GM18951 (cell line): Measurements from ENCODE around the gene DHDH.
A peak's percentile ranks its signal among the peaks of the same experiment; 100 is the strongest.

ENCODE experiments used
- POLR2A ChIP-seq: IDR thresholded peaks from 4 replicates; pipeline ENCODE4 v1.6.1; 2011; ENCODE audit warnings: mild to moderate bottlenecking; ENCODE audit not compliant: insufficient read length, insufficient read depth; ENCODE audit errors: extremely low read depth
- in situ Hi-C: fragments of 300-500 bp; cut with MboI; formaldehyde crosslinking; loops from one replicate; pipeline ENCODE4 v1.12.0; 2022; ENCODE audit warnings: low sequenced_read_pairs, mixed read lengths, inconsistent platforms; ENCODE audit not compliant: unreplicated experiment

The DHDH gene

DNA sequence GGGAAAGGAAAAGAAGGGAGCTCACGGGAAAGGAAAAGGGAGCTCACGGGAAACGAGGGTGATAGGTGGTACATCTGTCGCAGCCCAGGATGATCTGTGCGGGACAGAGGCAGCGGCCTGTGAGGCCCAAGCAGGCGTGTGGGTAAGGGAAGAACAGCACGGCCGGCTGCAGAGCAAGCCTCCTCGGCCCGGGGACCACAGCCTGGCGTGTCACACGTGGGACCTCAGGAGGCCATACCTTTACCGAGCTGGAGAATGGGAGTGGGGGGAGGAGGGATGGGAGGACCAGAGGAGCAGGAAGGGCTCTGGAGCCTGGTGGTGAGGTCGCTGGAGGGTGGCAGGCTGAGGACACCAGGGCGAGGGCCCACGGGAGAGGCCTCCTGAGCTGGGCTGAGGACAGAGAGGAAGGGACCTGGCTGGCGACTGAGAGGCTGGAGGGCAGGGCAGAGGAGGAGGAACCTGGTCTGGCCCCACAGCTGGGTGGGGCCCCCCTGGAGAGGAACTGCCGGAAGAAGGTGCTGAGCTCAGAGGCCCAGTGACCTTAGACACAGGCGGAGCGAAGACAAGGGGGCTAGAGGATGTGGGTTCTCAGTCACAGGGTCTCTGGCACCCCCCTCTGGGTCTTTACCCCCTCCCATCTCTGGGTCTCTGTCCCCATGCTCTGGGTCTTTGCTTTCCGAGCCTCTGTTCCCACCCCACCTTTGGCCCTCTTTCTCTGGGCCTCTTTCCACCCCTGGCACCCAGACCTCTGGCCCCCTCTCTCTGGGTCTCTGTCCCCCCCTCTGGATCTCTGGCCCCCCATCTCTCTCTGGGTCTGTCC lies 28.7 kb downstream of the DHDH start:
- in situ Hi-C loops: no loop called here
- TF ChIP-seq POLR2A: peak; percentile 93

DNA sequence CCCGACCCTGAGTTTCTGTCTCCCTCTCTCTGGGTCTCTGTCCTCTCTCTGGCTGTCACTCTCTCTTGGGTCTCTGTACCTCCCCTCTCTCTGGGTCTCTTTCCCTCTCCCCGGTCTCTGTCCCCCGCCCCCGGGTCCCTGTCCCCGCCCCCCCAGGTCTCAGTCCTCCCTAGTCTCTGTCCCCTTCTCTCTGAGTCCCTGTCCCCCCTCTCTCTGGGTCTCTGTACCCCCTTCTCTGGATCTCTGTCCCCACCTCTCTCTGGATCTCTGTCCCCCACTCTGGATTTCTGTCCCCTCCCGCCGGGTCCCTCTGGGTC lies 29.3 kb downstream of the DHDH start:
- in situ Hi-C loops: no loop called here
- no peak for TF ChIP-seq POLR2A

DNA sequence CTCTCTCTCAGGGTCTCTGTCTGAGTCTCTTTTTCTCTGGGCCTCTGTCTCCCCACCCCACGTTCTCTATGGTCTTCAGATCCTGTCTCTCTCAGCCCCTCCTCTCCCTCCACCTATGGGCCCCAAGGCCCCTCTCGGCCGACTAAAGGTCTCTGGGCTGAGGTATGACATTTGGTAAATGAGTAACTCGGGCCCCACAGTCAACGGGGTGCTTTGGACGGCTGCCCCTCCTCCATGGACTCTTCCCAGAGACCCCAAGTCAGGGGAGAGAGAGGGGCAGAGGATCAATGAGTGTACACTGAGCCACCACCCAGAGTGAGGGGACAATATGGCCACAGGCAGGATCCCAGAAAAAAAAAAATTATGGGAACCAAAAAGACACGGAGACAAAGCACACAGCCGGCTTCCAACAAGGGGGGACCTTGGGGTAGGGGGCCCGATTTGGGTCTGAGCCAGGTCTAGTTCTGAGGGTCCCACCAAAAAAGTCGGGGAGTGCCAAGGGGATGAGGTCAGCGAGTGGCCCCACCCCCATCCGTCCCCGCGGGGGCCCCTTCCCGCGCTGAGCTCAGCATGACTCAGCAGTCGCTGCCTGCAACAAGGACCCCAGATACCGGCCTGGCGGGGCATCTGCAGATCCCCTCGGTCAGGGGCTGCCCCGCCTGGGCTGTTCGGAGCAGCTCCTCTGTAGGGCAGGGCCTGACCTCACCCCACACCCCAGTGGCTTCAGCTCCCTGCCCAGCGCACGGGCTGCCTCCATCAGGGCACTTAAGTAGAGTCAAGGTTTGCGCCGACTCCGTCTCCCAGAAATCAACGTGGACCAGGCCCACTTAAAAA lies 30.1 kb downstream of the DHDH start:
- peak; percentile 60 for TF ChIP-seq POLR2A
- in situ Hi-C loops: no loop called here

DNA sequence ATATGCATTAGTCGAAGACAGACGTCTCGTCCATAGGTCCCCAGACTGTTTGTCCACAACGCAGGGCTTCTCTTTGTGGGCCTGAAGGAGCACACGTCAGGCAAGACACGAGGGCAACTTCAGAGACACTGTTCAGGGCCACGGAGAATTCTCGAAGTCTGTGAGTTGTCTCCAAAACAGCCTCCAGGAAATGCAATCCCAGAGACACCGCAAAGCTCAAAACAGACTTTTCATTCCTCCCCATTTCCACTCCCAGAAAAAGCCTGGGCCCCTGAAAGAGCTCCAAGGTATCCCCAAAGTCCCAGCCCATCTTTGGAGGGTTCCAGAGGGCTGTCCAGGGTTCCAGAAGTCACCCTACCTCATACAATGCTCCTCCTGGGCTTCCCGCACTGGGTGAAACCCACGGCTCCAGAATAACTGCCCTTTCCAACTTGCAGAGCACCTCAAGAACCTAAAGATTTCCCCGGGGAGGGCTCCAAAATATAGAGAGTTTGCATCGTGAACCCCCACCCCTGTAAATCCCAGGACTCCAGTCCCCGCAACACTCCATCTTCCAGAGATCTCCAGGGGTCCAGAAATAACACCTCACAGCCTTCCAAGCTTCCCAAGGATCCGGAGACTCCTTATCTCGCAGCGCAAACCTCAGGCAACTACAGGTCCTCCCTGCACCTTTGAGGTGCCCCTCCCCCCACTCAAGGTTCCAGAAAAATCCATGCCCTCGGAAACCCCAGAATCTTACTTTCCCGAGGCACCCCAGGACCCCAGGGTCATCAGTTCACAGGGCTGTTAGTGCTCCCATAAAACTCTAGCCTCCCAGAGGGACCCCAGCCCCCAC lies 30.9 kb downstream of the DHDH start:
- in situ Hi-C loops: no loop called here
- TF ChIP-seq POLR2A: no peak

DNA sequence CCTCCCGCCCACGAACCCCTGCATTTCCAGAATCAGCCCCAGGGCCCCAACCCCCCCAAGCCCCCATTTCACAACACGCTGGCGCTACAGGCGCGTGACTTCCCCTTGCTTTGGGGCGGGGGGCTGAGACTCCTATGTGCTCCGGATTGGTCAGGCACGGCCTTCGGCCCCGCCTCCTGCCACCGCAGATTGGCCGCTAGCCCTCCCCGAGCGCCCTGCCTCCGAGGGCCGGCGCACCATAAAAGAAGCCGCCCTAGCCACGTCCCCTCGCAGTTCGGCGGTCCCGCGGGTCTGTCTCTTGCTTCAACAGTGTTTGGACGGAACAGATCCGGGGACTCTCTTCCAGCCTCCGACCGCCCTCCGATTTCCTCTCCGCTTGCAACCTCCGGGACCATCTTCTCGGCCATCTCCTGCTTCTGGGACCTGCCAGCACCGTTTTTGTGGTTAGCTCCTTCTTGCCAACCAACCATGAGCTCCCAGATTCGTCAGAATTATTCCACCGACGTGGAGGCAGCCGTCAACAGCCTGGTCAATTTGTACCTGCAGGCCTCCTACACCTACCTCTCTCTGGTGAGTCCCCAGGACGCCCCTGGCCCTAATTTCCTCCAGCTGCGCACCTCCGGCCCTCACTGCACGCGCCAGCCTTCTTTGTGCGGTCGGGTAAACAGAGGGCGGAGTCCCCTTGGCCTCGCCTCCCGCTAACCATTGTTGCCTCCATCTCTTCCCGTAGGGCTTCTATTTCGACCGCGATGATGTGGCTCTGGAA lies 31.7 kb downstream of the DHDH start, which contains the start of gene FTL:
Gene FTL, plus strand, starts transcription at position 270 of the 766 bp plus-strand sequence. Its CDS starts 199 bp downstream, at position 469.
- TF ChIP-seq POLR2A: peak; percentile 100
- in situ Hi-C loops: no loop called here

DNA sequence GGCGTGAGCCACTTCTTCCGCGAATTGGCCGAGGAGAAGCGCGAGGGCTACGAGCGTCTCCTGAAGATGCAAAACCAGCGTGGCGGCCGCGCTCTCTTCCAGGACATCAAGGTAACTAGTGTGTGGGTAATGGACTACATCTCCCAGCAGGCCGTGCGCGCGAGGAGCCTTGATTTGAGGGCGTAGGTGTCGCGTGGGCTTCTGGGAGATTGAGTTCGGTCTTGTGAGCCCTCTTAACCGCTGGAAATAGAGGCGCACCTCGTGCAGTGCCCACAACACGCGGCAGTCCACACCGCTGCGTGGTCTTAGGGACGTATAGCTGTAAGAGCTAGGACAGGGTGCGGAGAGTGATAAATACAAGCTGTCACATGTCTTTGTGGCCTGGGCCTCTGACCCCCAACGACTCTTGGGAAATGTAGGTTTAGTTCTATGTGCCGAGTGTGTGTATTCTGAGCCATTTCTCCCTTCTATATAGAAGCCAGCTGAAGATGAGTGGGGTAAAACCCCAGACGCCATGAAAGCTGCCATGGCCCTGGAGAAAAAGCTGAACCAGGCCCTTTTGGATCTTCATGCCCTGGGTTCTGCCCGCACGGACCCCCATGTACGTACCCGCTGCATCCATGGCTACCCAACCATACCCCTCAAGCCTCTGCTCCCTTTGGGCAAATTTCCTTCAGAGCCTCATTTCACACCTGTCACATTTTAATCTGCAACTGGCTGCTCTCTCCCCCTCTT lies 32.5 kb downstream of the DHDH start:
- in situ Hi-C loops: no loop called here

DNA sequence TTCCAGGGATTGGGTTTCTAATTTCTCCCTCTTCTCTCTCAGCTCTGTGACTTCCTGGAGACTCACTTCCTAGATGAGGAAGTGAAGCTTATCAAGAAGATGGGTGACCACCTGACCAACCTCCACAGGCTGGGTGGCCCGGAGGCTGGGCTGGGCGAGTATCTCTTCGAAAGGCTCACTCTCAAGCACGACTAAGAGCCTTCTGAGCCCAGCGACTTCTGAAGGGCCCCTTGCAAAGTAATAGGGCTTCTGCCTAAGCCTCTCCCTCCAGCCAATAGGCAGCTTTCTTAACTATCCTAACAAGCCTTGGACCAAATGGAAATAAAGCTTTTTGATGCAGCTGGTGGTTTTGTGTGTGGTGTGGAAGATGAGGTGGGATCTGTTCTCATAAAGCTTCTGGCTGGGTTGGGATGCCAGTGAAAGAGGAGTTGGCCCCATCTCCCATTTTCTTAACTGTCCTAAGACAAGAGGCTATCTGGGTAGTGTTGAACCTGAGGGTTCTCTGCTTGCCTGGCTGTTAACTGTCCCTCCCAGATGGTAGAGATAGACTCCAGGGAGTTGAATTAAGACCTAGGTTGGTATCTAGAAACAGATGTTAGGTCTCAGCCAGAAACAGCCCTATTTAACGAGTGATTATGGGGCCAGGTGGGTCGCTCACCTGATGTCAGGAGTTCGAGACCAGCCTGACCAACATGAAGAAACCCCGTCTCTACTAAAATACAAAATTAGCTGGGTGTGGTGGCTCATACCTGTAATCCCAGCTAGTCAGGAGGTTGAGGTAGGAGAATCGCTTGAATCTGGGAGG lies 33.2 kb downstream of the DHDH start:
- no peak for TF ChIP-seq POLR2A
- in situ Hi-C loops: no loop called here

More for the DNA sequence above, 32.5 kb downstream of the DHDH start:
- TF ChIP-seq POLR2A: no peak

DNA sequence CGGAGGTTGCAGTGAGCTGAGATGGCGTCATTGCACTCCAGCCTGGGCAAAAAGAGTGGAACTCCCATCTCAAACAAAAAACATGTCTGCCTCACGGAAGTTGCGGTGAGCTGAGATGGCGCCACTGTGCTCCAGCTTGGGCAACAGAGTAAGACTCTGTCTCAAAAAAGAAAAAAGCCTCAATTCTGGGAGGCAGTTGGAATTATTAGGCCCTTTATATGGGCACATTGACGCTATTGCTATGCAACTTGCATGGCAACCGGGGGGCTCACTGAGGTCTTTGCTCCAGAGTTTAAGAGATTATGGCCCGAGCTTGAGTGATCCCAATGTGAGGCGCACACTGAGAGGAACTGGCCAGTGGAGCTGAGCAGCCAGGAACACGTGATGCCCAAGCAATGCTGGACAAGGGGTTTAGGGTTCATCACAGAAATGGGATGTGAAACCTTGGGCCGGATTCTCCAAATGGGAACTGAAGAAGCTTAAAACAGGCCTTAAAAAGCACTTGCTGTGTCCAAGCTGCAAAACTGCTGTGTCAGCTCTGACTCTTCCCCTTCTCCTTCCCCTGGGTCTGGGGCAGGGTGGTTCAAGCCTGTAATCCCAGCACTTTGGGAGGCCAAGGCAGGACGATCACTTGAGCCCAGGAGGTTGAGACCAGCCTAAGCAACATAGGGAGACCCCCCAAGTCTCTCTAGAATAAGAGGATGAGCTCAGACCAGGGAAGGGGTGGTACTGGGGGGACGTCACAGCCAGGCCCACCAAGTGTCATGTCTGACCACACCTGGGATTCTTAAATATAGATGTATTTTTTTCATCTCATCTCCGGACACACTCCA lies 34.1 kb downstream of the DHDH start:
- peak; percentile 52 for TF ChIP-seq POLR2A
- in situ Hi-C loops: no loop called here

DNA sequence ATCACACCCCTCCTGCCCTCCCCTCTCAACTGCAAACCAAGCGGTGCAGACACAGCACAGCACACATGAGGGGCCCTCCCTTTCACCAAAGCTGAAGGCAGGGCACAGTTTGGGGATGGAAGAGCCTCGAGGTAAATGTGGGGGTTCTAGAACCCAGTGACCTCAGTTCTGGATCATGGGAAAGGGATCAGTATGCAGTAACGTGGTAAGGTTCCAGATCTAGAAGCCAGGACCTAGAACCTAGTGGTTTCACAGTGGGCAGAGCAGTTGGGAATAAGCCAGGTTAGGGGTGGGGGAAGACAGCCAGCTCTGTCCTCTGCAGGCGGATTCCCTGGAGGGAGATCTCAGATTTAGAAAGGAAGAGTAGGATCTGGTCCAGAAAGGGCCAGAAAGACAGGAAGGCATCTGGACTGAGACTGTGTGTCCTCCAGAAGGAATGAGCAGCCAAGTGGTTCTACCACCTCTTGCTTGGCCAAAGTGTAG lies 34.7 kb downstream of the DHDH start:
- in situ Hi-C loops: no loop called here
- TF ChIP-seq POLR2A: no peak

DNA sequence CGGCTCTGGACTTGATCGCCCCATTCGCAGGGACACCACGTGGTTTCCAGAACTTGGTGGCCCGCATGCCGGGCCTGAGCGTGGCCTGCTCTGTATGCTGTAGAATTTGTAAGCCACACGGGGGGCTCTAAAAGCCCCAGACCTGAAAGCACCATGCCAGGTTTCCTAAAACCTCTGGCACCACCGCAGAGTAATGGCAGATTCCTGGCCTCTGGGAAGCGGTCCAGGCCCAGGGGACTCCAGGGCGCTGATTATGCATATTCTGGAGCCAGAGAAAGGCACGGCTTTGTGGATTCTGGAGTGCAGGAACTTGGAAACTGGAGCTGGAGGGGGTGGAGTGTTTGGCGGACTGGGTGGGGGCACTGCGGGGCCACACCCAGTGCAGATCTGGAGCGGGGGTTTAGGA lies 35.3 kb downstream of the DHDH start:
- no peak for TF ChIP-seq POLR2A
- in situ Hi-C loops: no loop called here
